NT2/D1 (cell line): ENCODE data around the gene STPG2.

ENCODE experiments used
- YY1 ChIP-seq: IDR thresholded peaks from 2 replicates; pipeline ENCODE4 v1.6.1; 2011; ENCODE audit not compliant: insufficient read length, insufficient read depth
- ZNF274 ChIP-seq: IDR thresholded peaks from 2 replicates; pipeline ENCODE4 v1.6.1; 2011; ENCODE audit warnings: mild to moderate bottlenecking, low read depth, low read length

DNA sequence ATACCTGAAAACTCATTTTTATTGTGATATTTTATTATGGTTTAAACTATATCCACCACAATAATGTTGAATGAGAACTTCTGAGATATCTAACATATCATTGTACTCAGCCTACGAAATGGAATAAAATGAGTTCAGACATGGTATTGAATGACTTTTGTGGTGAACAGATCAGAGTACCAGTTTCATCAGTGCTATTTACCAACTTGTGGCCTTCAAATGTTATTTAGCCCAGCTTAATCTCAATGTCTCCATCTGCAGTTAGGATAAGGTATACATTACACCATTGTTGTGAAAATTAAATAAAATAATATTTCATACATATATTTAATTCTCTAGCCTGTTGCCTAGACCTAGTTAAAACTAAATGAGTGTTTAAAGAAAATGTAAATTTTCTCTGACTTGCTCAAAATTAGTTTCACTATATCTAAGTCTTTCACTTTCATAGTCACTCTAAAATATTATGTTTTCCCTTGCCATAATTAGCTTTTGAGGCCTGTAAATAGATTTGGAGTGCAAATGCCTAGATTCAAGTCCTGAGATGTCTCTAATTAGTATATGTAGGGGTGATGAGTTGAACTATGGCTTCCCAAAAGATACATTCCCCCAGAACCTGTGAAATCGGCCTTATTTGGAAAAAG is 594.2 kb downstream of the STPG2 start:
- TF ChIP-seq YY1 = no peak
- no peak for TF ChIP-seq ZNF274
